Sciatic nerve (tissue), 2 donors: Measurements from ENCODE around the gene SELENOM. TPM values are rescaled to one million over a fixed set of nuclear protein-coding genes. Genes with fewer than 3 reads are reported as not detected.
A peak's percentile ranks its signal among the peaks of the same experiment; 100 is the strongest.

Experiments used
- ATAC-seq: fragments of 200-7000 bp; cut with Tn5 transposase; one replicate; pipeline ENCODE4 v1.9.1; 2020; ENCODE audit warnings: mild to moderate bottlenecking, moderate library complexity
- DNase-seq: peaks from one replicate; pipeline ENCODE4 v3.0.0-alpha.2; 2020; ENCODE audit warnings: low spot score
- intact Hi-C: fragments of 100-400 bp; cut with DNase I; formaldehyde crosslinking; loops from one replicate; pipeline ENCODE4 v1.14.2; 2022
- total RNA-seq: library from RNA; stranded (reverse); fragmentation: NEBNext Ultra II Directional; extraction: Animal tissue kit (Norgen Biotek cat#: 25700); gene quantifications from one replicate; pipeline ENCODE4 v1.2.1, GENCODE V29; 2021
- donor health status: DM: no; HTN: no; CAD: no.
- donor health status: DM: no; HTN: no; CAD: no.

SELENOM gene, protein sequence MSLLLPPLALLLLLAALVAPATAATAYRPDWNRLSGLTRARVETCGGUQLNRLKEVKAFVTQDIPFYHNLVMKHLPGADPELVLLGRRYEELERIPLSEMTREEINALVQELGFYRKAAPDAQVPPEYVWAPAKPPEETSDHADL
- 159 TPM for total RNA-seq

DNA sequence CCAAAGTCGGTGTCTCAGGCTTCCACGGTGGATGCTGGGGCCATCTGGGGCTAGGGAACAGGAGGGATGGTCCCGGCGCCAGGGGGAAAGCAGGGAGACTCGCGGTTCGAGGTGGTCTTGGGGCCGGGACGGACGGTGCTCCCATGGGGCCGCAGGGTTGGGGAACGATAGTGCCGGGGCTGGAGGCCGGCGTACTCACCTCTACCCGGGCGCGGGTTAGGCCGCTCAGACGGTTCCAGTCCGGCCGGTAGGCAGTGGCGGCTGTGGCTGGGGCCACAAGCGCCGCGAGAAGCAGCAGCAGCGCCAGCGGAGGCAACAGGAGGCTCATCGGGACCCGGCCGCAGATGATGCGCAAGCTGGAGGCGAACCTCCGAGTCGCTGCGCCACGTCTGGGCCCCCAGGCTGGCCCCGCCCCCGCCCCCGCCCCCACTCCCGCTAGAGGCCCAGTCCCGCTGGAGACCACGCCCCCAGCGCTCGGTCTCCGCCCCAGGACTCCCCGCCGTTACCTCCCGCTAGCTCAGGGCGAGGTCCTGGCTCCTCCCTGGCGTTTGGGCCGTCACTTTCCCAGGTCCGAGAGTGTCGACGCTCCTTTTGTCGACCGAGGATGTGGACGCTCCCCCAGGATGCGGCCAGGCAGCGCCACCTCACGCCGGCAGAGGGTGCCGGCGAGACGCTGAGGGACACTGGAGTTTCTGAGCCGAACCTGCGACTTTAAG lies at the start of gene SELENOM:
SELENOM (minus strand) TSS at position 391 of the 716 bp plus-strand sequence; CDS start at position 328, 63 bp downstream.
- intact Hi-C loops: no loop called here

DNA sequence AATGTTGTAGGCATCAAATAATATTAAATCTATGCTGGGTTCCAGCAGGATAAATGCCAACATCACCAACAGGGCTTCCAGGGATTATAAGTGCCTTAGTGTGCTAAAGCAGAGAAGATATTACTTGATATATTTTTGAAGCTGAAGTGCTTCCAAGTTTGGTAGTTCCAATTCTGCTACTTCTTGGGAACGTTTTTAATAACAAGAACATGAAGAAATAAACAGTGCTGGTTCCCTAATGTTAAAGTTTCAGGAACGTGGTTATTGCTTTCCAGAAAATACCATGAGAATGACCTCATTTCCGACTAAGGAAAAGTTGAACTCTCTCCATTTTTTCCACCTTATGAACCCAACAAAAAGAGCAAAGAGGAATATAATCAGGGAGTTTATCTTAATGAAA lies 48.1 kb upstream of the SELENOM start:
- DNase-seq: no peak
- ATAC-seq: no peak
- intact Hi-C loops: no loop called here

More for the DNA sequence above, at the start of gene SELENOM:
- peak; percentile 95 for ATAC-seq
- peak; percentile 97 for DNase-seq

DNA sequence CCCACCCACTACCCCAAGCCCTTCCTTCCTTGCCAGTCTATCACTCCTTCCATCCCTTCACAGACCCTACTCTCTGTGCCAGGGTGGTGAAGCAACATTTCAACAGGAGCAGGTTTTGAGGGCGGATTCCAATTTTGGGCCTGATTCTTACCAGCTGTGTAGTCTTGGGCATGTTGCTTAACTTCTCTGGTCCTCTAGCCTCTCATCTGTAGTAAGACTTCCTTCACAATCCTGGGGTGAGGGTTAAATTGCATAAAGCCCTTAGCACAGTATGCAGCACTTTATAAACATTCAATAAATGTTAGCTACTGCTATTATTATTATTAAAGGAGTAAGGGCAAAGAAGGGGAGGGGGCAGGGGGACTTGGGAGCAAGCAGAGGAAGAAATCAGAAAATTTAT lies 47.6 kb upstream of the SELENOM start:
- intact Hi-C loops: no loop called here
- ATAC-seq (no peak), DNase-seq (no peak)

DNA sequence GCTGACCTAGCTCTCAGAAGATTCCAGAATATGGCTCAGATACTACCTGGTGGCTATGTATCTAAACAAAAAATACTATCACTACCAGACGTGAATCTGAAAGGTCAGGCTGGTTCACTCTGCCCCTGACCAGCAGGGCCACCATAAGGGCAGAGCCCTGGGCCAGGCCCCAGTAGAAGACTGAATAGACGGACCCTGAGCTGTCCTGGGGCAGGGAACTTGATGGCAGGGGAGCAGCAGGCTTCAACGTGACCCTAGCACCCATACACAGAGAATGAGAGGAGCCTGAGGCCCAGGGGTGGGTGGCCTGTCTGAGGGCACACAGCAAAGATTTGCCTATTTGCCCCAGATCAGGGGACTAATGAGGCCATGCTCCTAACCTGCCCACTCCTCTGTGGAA lies 46.0 kb upstream of the SELENOM start:
- intact Hi-C loops: no loop called here
- ATAC-seq (no peak), DNase-seq (peak; percentile 28)

DNA sequence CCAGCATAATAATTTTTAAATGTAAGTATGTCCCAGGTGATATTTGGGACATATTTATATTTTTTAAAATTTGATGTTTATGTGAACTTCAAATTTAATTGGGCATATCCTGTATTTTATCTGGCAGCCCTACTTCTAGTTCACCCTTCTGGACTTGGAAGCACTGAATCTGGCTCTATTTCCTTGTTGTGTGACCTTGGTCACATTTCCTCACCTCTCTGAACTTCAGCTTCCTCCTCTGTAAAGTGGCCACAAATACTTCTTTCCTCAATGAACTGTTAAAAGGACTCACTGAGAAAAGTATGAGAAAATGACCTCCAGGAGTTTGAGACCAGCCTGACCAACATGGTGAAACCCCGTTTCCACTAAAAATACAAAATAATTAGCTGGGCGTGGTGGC lies 44.5 kb upstream of the SELENOM start:
- intact Hi-C loops: no loop called here
- DNase-seq (no peak), ATAC-seq (no peak)

DNA sequence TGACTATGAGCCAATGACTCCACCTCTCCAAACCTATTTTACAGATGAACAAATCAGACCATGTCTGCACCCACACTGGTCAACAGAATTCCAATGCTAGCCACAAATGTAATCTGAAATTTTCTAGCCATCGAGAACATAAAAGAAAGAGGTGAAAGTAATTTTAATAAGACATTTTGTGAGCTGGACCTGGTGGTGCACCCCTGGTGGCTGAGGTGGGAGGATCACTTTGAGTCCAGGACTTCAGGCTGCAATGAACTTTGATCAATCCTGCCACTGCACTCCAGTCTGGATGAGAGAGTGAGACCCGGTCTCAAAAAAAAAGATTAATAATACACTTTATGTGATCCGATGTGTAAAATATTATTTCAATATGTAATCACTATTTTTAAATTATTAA lies 43.2 kb upstream of the SELENOM start:
- DNase-seq: peak; percentile 10

DNA sequence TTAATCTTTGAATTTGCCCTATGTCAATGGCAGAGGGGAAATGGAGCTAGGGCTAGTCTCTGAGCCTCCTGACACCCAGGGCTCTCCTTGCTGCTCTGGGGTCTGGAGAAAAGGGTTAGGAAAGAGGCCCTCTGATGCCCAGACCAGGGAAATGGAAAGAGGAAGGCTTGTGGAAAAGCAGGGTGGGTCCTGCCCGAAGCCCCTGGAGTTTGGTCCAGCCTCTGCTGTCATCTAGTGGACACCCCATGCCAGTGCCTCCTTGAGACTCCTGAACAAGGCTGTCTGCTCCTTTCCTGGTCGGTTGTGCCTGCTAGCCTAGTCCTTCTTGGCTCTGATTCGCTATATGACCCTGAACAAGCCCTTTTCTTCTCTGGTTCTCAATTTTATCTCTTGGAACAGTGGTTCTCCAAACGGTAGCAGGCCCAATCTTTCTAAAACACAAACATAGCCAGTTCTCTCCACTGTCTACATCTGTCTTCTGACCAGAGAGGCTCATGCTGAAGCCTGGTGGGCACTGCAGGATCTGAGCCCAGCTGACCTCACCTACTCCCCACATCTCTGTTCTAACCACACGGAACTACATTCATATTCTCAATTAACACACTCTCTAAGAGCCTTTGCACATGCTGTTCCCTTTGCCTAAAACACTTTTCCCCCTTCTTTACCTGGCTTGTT lies 41.7 kb upstream of the SELENOM start:
- intact Hi-C loops: no loop called here
- DNase-seq (peak; percentile 79), ATAC-seq (peak; percentile 97)

More for the DNA sequence above, 43.2 kb upstream of the SELENOM start:
- intact Hi-C loops: no loop called here
- ATAC-seq: no peak

DNA sequence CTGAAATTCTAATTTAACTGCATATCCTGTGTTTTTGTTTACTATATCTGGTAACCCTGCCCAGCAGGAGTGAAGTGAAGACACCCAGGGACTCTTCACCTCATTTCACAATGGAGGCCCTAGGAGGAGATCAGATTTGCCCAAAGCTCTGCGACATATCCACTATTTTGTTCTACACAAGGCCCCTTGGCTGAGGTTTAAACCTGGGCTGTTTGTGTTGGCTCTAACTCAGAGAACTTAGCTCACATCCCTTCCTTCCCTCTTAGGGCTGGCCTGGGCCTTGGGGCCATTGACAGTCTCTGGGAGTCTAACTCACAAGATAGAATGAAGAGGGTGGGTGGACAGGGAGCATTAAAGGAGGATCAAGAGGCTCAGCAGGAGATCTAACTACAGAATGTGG lies 41.1 kb upstream of the SELENOM start:
- ATAC-seq (peak; percentile 77), DNase-seq (no peak)
- intact Hi-C loops: no loop called here

DNA sequence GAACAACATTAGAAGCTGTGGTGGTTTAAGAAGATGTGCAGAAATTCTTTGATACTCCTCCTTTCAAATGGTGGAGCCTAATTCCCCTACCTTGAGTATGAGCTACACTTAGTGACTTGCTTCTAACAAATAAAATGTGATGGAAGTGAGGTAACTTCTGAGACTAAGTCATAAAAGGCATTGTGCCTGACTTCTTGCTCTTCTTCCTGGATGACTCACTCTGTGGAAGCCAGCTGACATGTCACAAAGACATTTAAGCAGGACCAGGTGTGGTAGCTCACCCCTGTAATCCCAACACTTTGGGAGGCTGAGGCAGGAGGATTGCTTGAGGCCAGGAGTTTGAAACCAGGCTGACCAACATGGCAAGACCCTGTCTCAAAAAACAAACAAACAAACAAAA lies 36.9 kb upstream of the SELENOM start:
- ATAC-seq (no peak), DNase-seq (no peak)
- intact Hi-C loops: no loop called here

DNA sequence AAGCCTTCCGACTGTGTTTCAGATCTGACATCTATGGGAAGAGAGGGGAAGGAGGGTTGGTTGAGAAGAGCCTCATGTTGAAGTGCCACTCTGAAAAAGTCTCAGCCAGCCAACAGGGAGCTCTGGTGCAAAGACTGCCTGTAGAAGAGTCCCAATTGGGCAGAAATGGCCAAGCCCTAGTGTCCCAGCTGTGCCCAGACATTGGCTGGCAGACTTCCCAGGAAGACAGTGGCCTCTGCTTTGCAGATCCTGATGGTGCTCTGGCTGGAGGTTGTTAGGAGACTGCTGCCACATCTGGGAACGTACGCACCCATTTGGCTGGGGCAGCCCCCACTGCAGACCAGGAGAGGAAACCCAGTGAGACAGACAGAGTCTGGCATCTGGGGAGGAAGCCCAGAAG lies 36.2 kb upstream of the SELENOM start:
- ATAC-seq (no peak), DNase-seq (no peak)
- intact Hi-C loops: no loop called here

DNA sequence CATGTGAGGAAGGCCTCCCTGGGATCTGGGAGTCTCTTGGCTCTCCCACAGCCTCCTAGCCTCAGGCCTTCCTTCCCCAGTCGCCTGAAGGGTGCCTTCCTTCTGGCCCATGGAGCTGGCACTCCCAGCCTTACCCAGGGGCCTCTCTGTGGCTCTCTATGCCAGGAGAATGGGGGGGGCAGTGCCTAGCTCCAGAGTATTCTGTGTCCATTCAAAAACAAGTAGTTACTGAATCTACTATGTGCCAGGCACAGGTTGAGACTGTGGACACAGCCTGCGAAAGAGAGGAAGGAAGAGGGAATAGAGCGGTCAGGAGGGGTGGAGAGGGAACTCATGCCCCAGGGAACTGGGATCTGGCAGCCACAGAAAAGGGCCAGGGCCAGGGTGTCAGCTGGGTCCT lies 35.7 kb upstream of the SELENOM start:
- no peak for DNase-seq
- ATAC-seq: no peak
- intact Hi-C loops: no loop called here

DNA sequence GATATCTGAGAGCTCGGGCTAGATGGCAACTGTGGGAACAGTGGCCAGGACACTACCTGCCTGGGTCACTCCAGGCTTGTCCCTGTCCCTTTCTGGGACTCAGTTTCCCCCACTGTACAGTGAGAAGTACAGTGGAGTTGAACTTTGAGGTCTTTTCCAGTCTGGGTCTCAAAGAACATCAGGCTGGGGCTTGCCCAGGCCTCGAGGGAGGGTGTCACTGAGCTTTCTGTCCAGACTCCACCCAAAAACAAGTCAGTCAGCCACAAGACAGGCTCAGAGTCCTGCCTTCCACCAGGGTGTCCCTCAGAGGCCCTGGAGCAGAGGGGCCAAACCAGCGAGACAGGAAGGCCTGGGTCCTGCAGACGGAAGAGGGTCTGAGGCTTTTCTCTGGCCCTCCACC lies 34.9 kb upstream of the SELENOM start:
- no peak for DNase-seq
- intact Hi-C loops: no loop called here
- no peak for ATAC-seq

DNA sequence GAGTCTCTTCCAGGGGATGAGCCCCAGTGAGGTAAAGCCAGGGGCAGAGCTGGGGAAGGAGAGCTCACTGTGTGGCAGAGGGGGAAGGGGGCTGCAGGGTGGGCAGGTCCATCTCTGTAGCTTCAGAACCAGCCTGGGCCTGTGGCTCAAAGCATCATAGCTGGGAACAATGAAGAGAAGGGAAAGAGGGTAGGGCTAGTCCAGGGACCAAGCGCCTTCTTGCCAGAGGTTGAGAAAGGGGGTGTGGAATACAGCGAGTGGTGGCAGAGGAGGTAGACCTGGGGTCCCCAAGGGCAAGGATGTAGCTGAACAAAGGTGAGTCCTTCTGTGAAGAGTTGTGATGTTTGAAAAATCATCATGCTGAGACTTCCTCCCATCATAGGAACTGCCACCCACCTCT lies 34.2 kb upstream of the SELENOM start:
- no peak for DNase-seq
- intact Hi-C loops: no loop called here
- ATAC-seq: no peak

DNA sequence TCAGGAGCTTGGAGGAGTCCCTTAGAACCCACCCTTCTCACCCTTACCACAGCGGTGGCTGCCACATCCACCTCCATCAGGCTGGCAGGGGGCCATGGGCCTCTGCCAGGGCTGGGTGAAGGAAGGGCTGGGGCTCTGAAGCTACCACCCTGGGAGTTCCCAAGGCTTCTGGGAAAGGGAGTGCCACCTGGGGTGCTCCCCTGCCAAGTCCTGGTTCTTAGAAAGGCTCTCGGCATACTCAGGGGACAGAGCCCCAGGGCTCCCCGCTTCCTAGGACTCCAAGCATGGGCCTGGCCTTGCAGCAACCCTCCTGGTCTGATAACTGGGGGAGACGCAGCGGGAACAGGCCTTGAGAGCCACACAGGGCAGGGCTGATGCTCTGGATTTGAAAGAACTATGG lies 33.4 kb upstream of the SELENOM start:
- DNase-seq: no peak
- ATAC-seq: peak; percentile 9
- intact Hi-C loops: no loop called here

DNA sequence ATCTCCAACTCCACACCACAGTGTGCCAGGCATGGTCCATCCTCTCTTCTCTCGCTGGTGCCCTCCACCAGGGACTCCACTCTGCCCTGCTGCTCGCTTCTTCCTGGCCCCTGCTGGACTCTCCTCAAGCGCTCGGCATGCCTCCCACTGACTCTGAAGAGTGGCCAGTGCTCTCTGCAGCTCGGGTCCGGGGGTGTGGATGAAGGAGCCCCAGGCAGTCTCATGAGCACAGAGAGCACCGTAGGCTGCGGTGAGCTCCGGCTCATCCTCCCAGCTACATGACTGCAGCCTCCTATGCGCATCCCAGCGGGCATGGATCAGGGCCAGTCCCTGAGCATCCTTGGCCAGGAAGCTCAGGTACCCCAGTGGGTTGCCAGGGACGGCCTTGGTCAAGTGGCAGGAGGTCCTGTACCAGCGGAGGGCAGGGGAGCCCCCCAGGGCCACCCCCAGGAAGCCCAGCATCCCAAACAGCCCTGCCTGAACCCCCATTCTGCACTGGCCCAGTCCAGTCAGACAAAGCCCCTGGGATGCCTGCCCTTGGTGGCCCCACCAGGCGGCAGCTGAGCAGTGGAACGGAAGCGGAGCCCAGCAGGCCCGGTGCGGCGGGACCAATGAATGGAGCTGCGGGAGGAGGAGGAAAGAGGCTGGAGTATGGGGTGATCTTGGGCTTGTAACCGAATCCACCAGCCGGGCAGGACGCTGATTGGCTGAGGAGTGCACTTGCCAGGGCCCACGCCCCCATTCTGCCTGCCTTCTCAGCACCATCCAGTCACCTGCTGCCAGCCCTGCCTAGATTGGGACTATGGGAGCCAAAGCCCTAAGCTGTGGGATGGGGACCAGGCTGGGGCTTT lies 32.7 kb upstream of the SELENOM start, which contains the start of gene PLA2G3:
PLA2G3 (minus strand) TSS at position 643 of the 851 bp plus-strand sequence; CDS start at position 489, 154 bp downstream.
- no peak for DNase-seq
- intact Hi-C loops: no loop called here
- ATAC-seq: peak; percentile 22

DNA sequence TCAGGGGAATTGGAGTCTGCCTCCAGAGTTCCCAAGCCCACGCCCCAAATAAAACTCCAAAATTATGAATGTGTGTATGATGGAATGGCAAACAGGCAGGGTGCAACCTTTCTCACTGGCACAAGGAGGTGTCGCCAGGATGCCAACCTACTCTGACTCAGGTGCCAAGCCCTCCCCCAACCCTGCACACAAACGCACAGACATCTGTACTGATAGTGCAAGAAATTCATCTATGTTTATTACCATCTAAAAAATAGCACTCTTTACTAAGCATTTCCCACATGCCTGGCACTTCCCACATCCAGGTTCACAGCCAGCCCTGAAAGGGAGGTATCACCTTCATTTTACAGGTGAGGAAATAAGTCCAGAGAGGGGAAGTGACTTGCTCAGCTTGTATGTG lies 31.7 kb upstream of the SELENOM start:
- intact Hi-C loops: no loop called here
- DNase-seq (no peak), ATAC-seq (no peak)

DNA sequence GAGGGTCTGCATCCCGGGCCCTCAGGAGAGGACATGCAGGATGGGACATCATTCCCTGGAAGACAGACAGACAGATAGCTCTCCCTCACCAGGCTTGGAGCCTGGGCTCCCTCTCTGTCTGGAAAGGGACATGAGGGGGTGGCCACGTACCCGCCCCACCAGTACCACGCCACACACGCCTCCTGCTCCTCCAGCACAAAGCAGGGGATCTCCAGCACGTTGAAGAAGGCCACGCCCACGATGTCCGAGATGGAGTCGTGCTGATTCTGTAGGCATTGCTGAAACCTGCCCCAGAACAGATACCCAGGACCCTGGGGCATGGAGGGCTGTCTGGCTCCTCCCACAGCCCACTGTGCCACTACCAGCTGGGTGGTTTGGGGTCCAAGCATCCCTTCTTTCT lies 30.8 kb upstream of the SELENOM start:
- DNase-seq (no peak), ATAC-seq (no peak)
- intact Hi-C loops: no loop called here

DNA sequence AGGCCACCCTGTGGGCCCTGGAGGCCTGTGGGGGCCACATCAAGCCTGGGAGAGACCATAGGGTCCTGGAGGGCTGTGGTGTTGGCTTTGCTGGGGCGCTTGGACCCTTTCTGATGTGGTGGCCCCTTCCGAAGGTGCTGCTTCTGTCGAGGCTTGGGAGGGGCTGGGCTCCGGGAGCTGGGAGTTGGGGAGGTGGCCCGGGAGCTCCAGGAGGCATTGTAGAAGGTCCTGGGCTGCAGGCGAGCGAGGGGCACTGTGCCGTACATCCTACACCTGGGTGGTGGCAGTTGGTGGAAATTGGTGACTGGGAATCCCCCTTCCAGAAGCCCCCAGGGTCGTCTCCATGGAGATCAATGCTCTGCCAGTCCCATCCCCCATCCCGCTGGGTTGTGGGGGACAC lies 30.4 kb upstream of the SELENOM start:
- DNase-seq: no peak
- ATAC-seq: no peak
- intact Hi-C loops: no loop called here

DNA sequence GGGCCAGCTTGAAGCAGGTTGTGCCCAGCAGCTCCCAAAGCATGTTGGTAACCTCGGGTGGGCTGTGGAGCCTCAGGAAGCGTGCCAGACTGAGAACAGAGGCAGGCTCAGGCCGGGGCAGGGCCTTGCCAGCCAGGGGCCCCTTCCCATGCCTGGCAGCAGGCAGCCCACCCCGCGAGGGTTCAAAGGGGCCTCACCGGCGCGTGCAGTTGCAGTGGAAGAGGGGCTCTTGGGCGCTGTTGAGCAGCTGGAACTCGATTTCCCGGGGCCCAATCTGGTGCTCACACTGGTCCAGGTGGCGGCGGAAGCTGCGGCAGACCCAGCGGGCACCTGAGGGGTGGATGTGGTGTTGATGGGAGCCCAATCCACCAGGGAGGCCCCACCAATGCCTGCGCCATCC lies 29.3 kb upstream of the SELENOM start:
- intact Hi-C loops: no loop called here
- DNase-seq (no peak), ATAC-seq (no peak)

DNA sequence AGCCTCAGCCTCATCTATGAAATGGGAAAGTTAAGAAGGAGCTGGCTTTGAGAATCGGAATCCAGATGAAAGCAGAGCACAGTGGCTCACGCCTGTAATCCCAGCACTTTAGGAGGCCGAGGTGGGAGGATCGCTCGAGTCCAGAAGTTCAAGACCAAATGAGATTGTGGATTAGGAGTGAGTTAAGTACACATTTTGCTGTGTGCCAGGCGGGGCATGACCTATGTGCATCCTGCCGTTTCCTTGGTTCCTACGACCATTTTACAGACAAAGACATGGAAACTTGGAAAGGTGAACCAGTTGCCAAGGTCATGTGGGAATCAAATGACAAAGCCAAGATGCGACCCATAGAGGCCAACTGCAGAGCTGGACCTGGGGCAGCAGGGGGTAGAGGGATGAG lies 28.8 kb upstream of the SELENOM start:
- intact Hi-C loops: no loop called here
- no peak for DNase-seq
- no peak for ATAC-seq
